HG02642 (cell line): Measurements from ENCODE around the gene ENO1.

Source experiments
- ATAC-seq: cut with Tn5 transposase; IDR thresholded peaks from one replicate; pipeline ENCODE4 v1.9.1; 2021; ENCODE audit warnings: mild to moderate bottlenecking; ENCODE audit not compliant: unreplicated experiment, poor library complexity

ENO1 gene

GRCh38 chr1:8816264-8816663 is 62.2 kb downstream of the ENO1 start:
- ATAC-seq = no peak

DNA sequence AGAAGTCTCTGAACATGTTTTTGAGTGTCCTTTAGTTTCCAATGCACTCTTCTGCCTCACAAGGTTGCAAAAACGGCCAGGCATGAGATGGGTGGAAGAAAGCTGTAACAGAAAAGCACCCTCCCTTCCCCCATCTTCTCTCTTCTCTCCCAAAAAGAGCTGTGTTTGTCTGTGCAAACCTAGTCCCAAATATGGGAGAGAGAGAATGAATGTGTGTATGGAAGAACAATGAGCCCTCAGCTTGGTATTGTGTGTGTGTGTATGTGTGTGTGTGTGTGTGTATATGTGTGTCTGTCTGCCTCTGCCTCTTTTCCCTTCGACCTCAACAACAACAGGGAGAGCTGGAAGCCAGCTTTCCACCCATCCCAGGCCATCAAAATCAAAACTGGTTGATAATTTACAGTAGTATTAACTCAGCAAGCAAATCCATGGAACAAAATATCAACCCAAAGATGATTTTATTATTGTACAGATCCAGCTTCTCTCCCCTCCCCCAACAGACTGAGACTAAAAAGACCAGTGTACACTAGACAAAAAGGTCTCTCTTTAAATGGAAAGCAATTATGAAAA is 62.8 kb downstream of the ENO1 start:
- ATAC-seq = no peak

- ATAC-seq = no peak
Measured at GRCh38 chr1:8814865-8815264, 63.6 kb downstream of the ENO1 start.

GRCh38 chr1:8813991-8814390 is 64.5 kb downstream of the ENO1 start:
- ATAC-seq = no peak

- no peak for ATAC-seq
Measured at GRCh38 chr1:8813016-8813763, 65.3 kb downstream of the ENO1 start.

- ATAC-seq = no peak
Measured at GRCh38 chr1:8812081-8812480, 66.4 kb downstream of the ENO1 start.
